ENCODE data around the gene FZR1. TPM values are rescaled to one million over a fixed set of nuclear protein-coding genes. Genes with fewer than 3 reads are reported as not detected.

FZR1 gene
- total and polyA plus RNA-seq, 9 of the 15 experiments (the other 6 are each of a cell fraction or from before 2014, with no cell fraction given), result 0.18 to 48.0 (median 22.2) TPM

- TF ChIP-seq SNRNP70 (optimal IDR thresholded peaks at IDR 0.05; ENCODE audit: low read depth, low read length), result no peak
- H3K9me3 ChIP-seq (replicated peaks; ENCODE audit: control insufficient read depth, insufficient read depth, low read depth, low read length), result no peaks in the 10 kb centered on the region
- H3K36me3 ChIP-seq (ENCODE audit: control insufficient read depth, insufficient read depth, low read length), result peaks cover 28% of the 10 kb centered on the region; the same call in 1 of the 3 replicates
- H3K4me2 ChIP-seq (ENCODE audit: insufficient read depth, low read length), result no peak overlapping the region
- no TSS peak for BruUV-seq (replicated peaks)
- intact Hi-C loops (cut with micrococcal nuclease), result no loop called here
- peaks cover 4% of the 10 kb centered on the region for H3K9me1 ChIP-seq (ENCODE audit: control insufficient read depth, insufficient read depth, low read length)
- no peak overlapping the region for H3K4me3 ChIP-seq
- ATAC-seq (no peak), DNase-seq (ENCODE audit: extremely low read depth in 1 of 4, low spot score in 3 of 4) (no peak), FAIRE-seq (no peak)
- peak overlapping the region in 1 of 2 experiments; percentile 12; a peak in 1 of 4 replicates for H3K9ac ChIP-seq (ENCODE audit: insufficient read depth in 1 of 2, low read depth in 2 of 2, low read length in 2 of 2)
- 89% methylated on average over 2 of the region's 2 CpGs for WGBS (ENCODE audit: insufficient coverage, low coverage, missing lambda C conversion rate)
- POLR2A ChIA-PET, result interaction anchor here (0.6 to 0.9 kb wide), 2 partner anchors 59 to 622 kb away, joined by 3 to 4 read pairs; no protein-coding TSS in a partner anchor
- no peak overlapping the region for H2AFZ ChIP-seq (ENCODE audit: low read depth, low read length)
- CTCF ChIA-PET (ENCODE audit: low intra/inter-chr PET ratio), result no interaction called here
- H3K27ac ChIP-seq (ENCODE audit: extremely low read depth, low read depth, low read length), result no peak overlapping the region
- peaks cover 77% of the 10 kb centered on the region for H3K79me2 ChIP-seq (ENCODE audit: control insufficient read depth, insufficient read depth, low read length)
- no peaks in the 10 kb centered on the region for H3K27me3 ChIP-seq (ENCODE audit: control insufficient read depth in 2 of 2, insufficient read depth in 2 of 2, low read length in 2 of 2)
- in situ Hi-C loops (cut with MboI), result no loop called here
- H3K4me1 ChIP-seq (replicated peaks in 1 of 2; ENCODE audit: control insufficient read depth in 2 of 2, insufficient read depth in 2 of 2, low read length in 2 of 2), result peaks cover 19 to 76% of the 10 kb centered on the region in 2 experiments
- H4K20me1 ChIP-seq (replicated peaks; ENCODE audit: control insufficient read depth, insufficient read depth, low read length), result peaks cover 28% of the 10 kb centered on the region
These were observed 12.5 kb downstream of the FZR1 start for GRCh38 chr19:3518659-3519058.

- intact Hi-C loops (cut with micrococcal nuclease), result no loop called here
- Histone ChIP-seq H2AFZ (ENCODE audit: low read depth, low read length) (no peak overlapping the region), H3K9me1 (ENCODE audit: control insufficient read depth, insufficient read depth, low read length) (peaks cover 4% of the 10 kb centered on the region), H3K9ac (ENCODE audit: insufficient read depth in 1 of 2, low read depth in 2 of 2, low read length in 2 of 2) (peak overlapping the region in 1 of 2 experiments; percentile 88; a peak in 2 of 4 replicates), H3K4me1 (replicated peaks in 1 of 2; ENCODE audit: control insufficient read depth in 2 of 2, insufficient read depth in 2 of 2, low read length in 2 of 2) (peaks cover 19 to 78% of the 10 kb centered on the region in 2 experiments), H3K36me3 (ENCODE audit: control insufficient read depth, insufficient read depth, low read length) (peaks cover 32% of the 10 kb centered on the region; the same call in 1 of the 3 replicates), H3K27me3 (ENCODE audit: control insufficient read depth in 2 of 2, insufficient read depth in 2 of 2, low read length in 2 of 2) (no peaks in the 10 kb centered on the region), H3K79me2 (ENCODE audit: control insufficient read depth, insufficient read depth, low read length) (peaks cover 74% of the 10 kb centered on the region), H3K4me3 (no peak overlapping the region), H3K27ac (ENCODE audit: extremely low read depth, low read depth, low read length) (no peak overlapping the region), H3K4me2 (ENCODE audit: insufficient read depth, low read length) (no peak overlapping the region), H4K20me1 (replicated peaks; ENCODE audit: control insufficient read depth, insufficient read depth, low read length) (peaks cover 23% of the 10 kb centered on the region), H3K9me3 (replicated peaks; ENCODE audit: control insufficient read depth, insufficient read depth, low read depth, low read length) (no peaks in the 10 kb centered on the region)
- CTCF ChIA-PET (ENCODE audit: low intra/inter-chr PET ratio), result no interaction called here
- ATAC-seq, result no peak
- no TSS peak for BruUV-seq (replicated peaks)
- POLR2A ChIA-PET, result interaction anchor here (0.6 to 0.9 kb wide), 3 partner anchors 9 to 621 kb away, joined by 3 read pairs; no protein-coding TSS in a partner anchor
- DNase-seq (ENCODE audit: extremely low read depth in 1 of 4, low spot score in 3 of 4), result no peak
- FAIRE-seq, result no peak
- 83% methylated on average over 9 of the region's 18 CpGs for WGBS (ENCODE audit: insufficient coverage, low coverage, missing lambda C conversion rate)
- in situ Hi-C loops (cut with MboI), result no loop called here
- TF ChIP-seq ZBTB33 (CRISPR knock-in tag; IDR thresholded peaks at IDR 0.05), result peak; percentile 21; the same call in 1 of the 2 replicates
- TF ChIP-seq PTBP1 (IDR thresholded peaks at IDR 0.05; ENCODE audit: low read depth, low read length), result no peak
These were observed 13.0 kb downstream of the FZR1 start for GRCh38 chr19:3519126-3519525.
